ENCODE data around the gene MRPS35.
A peak's percentile ranks its signal among the peaks of the same experiment; 100 is the strongest.

MRPS35 gene

GRCh38 chr12:27705263-27705662, 5.4 kb upstream of the MRPS35 start:
- no peak for DNase-seq (ENCODE audit: extremely low read depth, low read depth)
- TF ChIP-seq CTCF (IDR thresholded peaks at IDR 0.05; ENCODE audit: low read depth, low read length, missing control alignments), result no peak
- no peak overlapping the region for H3K4me3 ChIP-seq (replicated peaks; ENCODE audit: low read depth, low read length)

DNA sequence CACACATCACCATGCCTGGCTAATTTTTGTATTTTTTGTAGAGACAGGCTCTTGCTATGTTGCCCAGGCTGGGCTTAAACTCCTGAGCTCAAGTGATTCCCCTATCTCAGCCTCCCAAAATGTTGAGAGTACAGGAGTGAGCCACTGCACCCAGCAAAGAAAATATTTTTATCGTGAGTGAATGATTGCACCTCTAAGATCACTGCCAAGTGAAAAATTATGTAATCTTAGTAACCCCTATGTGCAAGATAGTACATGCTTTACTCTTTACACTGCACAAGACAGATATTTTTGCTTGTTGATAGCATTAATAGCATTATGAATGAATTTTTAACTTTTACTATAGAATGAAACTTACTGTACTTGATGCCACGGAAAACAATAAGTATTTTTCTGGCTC, 3.4 kb upstream of the MRPS35 start:
- TF ChIP-seq CTCF (IDR thresholded peaks at IDR 0.05; ENCODE audit: low read depth, low read length, missing control alignments), result no peak
- no peak overlapping the region for H3K4me3 ChIP-seq (replicated peaks; ENCODE audit: low read depth, low read length)
- no peak for DNase-seq (ENCODE audit: extremely low read depth, low read depth)

GRCh38 chr12:27709212-27709931, 1.3 kb upstream of the MRPS35 start:
- no peak for TF ChIP-seq CTCF (IDR thresholded peaks at IDR 0.05; ENCODE audit: low read depth, low read length, missing control alignments)
- DNase-seq (ENCODE audit: extremely low read depth, low read depth), result no peak
- peak overlapping the region; percentile 92 for H3K4me3 ChIP-seq (replicated peaks; ENCODE audit: low read depth, low read length)

GRCh38 chr12:27709932-27710591, 570 bp upstream of the MRPS35 start:
- TF ChIP-seq CTCF (IDR thresholded peaks at IDR 0.05; ENCODE audit: low read depth, low read length, missing control alignments), result no peak
- DNase-seq (ENCODE audit: extremely low read depth, low read depth), result peak; percentile 31
- peak overlapping the region; percentile 92 for H3K4me3 ChIP-seq (replicated peaks; ENCODE audit: low read depth, low read length)

DNA sequence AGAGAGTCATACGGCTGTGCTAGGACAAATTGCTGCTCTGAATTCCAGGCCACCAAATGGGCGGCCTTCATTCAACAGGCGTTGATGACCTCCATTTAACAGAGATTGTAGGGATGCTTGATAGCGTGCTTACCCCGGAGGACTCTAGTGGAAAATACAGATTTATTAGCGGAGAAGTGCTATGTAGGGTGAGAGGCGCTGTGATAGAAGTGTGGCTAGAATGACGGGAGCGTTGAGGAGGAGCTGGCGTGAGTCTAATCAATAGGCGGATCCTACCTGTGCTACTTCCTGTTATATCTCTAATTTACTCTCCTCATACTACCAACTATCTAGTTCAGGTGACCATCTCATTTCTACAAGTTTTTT, 668 bp downstream of the MRPS35 start:
- DNase-seq (ENCODE audit: extremely low read depth, low read depth), result no peak

DNA sequence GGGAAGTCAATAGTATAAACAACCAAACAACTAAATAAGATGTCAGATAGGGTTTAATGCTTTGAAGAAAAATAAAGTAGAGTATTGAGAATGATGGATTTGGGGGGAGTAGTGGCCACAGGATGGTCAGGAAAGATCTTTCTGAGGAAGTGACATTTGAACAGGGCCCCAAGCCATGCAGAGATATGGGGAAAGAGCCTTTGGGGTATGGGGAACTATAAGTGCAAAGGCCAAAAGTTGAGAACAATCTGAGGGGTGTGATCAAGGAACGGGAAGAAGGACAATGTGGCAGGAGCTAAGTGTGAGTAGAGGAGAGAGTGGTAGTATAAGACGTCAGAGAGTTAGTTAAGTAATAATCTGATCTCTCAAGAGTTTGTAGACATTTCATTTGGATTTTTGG, 1.3 kb downstream of the MRPS35 start:
- no peak for DNase-seq (ENCODE audit: extremely low read depth, low read depth)
- H3K4me3 ChIP-seq (replicated peaks; ENCODE audit: low read depth, low read length), result peak overlapping the region; percentile 92
- no peak for TF ChIP-seq CTCF (IDR thresholded peaks at IDR 0.05; ENCODE audit: low read depth, low read length, missing control alignments)

More for the DNA sequence above, 668 bp downstream of the MRPS35 start:
- no peak for TF ChIP-seq CTCF (IDR thresholded peaks at IDR 0.05; ENCODE audit: low read depth, low read length, missing control alignments)
- H3K4me3 ChIP-seq (replicated peaks; ENCODE audit: low read depth, low read length), result peak overlapping the region; percentile 92

All from HFF-Myc (cell line).